DMS153 (cell line): Measurements from ENCODE around the gene MPHOSPH8.
"Not testable (repeated sequence)": the region's sequence is repeated elsewhere in the genome, so short reads cannot be mapped to it uniquely, and the experiment has no call there.

Source experiments
- DNase-seq: peaks from one replicate; lab custom pipeline; 2025; lab: John Stamatoyannopoulos, UW

Gene MPHOSPH8

DNA sequence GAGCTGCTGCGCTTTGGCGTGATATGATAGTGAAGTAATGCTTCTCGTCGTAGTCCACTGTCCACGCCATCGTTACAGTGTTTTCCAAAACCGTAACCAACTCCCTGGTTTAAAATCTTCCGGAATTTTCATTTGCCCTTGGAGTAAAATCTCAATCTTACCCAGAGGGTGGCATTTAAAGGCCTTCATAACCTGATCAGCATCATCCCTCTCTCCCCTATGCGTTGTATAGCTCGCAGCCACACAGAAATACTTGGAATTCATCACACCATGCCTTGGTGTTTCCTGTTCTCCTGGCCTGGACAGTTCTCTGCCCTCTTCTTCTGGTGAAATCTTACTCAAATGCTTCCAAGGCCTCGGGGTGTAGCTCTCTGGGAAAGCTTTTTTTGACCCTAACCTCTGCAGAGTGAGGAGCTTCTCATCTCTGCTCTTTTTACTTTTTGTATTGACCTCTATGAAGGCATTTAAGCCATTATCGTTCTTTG is 839 bp downstream of the MPHOSPH8 start:
- no peak for DNase-seq

DNA sequence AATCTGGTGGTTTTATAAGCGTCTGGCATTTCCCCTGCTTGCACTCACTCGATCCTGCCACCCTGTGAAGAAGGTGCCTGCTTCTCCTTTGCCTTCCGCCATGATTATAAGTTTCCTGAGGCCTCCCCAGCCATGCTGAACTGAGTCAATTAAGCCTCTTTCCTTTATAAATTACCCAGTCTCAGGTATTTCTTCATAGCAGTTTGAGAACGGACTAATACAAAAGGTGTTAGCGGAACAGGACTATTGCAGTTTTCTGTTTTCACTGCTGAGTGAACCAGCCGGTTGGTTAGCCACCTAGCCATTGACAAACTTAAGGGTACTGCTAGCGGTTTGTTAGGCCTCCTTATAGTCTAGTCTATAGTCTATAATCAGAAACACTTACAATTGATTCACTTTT is 2.5 kb downstream of the MPHOSPH8 start:
- not testable (repeated sequence) for DNase-seq

DNA sequence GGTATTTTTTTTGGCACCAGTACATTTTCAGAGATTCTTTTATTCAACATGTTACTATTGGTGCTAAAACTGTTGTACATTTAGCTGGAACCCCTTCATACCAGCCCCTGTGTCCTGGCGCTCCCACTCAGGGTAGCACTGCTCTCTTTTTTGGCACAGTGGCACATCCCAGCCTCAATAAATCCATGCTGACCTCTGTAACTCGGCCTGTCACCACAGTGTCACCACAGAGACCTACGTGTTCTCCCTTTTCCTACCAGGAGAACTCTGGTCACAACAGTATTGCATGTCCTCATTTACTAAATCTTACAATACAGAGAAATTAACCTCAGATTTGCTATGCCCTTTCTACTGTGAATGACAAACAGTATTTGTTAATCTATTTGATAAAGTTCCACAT is 10.2 kb downstream of the MPHOSPH8 start:
- DNase-seq: no peak

DNA sequence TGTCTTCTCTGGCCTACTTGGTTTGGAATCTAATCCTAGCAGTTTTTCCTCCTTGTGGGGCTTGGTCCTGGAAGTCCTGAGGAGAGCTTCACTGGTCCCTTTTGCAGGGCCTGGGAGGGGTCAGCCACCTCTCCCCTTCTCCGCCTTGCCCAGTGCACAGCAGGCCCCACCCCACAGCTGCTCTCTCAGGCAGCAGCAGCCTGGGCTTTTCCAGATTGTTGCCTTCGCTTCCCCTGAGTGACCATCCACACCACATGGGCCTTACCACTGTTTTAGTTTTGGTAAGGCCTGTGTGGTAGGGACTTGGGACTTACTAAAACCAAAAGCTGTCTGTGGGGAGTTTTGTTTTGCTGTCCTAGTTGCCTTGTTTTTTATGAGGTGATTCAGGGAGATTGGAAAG is 11.5 kb downstream of the MPHOSPH8 start:
- no peak for DNase-seq

DNA sequence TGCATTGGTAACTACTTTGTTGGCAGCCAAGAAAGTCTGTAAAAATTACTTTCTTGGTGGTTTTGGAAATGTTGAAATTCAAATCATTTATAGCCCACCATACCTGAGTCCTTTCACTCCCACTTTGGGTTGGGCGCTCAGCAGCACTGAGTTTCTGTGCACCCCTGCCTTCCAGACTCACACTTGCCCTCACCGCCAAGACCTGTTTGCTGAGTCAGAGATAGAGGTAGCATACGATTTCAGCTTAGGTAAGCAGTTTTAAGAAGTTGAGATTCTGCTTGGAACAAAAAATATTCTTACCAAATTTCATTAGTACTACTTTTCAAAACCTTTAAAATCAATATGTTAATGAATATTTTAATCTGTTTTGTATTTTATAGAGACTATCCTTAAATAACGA is 12.6 kb downstream of the MPHOSPH8 start:
- no peak for DNase-seq

DNA sequence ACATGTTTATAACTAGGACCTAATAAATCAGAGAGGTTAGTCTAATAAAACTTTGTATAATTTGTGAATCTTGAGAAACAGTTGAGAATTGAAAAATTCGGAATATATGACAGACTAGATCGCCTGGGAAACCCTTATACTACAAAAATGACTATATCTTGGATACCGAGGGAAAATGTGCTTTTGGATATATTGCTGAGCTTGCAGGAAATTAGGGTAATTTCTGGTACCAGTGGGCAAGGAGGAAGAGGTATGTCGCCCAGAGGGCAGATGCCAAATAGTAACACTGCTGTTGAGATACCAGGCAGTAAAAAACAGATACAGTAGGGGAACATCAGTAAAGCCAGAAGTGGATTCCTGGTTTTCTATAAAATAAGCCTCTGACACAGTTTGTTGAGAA is 17.3 kb downstream of the MPHOSPH8 start:
- no peak for DNase-seq

DNA sequence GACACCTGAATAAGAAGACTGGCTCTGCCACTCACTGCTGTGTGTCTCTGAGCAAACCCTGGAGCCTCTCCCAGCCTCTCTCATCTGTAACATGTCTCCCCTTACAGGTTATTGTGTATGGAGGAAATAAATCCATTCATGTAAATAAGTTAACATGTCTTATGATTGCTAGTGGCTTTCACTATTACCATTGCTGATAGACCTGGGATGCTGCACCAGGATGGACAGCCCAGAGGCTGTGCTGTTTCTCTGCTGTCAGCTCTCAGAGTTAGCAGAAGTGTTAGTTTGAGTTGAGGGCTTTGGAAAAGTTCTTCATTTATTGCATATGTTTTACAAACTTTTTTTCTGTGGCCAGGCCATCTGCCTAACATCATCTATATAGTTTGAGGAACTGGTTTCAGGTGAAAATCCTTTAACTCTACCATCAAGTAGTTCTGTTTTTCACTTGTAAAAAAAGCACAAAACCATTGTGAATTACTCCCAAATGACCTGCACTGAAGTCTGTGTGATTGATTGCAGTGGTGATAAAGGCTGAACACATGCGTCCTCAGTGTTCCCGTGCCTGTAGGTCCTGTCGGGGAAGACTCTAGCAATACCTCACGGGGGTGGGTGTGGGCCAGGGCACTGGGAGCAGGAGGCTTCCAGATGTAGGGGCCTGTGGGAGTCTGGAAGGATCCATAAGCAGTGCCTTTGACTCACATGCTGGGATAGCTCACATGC is 24.6 kb downstream of the MPHOSPH8 start:
- DNase-seq: no peak

DNA sequence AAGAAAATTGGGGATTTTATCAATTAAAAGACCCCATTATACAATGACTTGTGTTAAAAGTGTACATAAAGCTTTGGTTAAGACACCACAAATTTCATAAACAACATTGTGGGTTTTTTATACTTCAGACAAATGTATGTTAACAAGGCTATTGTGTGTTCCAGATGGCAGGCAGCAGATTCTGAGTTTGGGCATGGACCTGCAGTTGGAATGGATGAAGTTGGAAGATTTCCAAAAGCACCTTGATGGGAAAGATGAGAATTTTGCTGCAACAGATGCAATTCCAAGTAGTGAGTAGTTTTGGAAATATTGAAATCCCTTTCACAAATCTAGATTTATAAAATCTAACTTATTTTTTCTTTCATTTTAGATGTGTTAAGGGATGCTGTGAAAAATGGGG is 25.4 kb downstream of the MPHOSPH8 start:
- no peak for DNase-seq

DNA sequence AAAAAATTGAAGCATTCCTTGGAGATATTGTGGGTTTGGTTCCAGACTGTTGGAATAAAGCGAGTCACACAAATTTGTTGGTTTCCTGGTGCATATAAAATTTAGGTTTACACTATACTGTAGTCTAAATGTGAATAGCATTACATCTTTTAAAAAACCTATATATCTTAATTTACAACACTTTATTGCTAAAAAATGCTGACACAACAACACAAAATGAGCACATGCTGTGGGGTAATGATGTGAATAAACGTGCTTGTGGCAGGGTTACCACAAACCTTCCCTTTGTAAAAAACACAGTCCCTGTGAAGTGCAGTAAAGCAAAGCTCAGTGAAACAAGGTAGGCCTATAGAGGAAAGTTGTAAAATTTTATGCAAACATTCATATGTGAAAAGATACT is 27.7 kb downstream of the MPHOSPH8 start:
- DNase-seq: no peak

DNA sequence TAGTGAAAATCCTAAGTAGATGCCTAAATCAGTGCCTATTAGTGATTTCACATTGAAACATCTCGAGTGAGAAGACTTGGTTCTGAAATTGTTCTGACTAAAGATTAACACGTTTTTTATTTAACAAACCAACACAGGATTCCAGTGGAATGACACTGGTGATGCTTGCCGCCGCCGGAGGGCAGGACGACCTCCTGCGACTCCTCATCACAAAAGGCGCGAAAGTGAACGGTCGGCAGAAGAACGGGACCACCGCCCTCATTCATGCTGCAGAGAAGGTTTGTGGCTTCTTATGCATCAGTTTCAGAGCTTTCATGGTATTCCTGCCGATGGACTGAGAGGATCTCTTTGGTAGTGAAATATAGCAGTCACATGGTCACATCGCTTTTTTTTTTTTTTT is 28.1 kb downstream of the MPHOSPH8 start:
- DNase-seq: no peak

DNA sequence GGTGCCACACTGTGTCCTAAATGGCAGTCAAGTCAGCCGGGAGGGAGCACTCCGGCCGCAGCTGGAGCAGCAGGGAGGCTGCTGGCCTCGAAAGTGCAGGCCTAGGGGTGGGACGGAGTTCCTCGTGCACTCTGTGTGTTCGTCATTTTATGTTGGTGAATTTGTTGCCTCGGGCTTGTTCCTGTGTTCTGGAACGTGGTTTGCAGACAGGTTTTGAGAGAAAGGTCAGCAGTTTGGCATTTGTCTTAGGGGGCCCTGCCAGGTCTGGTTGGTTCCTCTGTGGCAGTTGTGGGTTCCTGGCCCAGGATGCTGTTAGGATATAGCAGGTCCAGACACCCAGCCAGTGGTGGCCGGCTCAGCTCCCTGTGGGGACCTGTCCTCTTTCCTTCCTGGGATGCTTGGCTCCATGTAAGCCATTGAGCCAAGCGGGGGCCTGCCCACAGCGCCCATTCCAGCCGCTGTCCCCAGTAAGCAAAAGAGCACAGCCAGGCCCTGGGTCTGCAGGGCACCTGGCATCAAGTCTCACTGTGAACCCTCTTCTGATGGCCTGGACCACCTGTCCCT is 30.0 kb downstream of the MPHOSPH8 start:
- DNase-seq: no peak

DNA sequence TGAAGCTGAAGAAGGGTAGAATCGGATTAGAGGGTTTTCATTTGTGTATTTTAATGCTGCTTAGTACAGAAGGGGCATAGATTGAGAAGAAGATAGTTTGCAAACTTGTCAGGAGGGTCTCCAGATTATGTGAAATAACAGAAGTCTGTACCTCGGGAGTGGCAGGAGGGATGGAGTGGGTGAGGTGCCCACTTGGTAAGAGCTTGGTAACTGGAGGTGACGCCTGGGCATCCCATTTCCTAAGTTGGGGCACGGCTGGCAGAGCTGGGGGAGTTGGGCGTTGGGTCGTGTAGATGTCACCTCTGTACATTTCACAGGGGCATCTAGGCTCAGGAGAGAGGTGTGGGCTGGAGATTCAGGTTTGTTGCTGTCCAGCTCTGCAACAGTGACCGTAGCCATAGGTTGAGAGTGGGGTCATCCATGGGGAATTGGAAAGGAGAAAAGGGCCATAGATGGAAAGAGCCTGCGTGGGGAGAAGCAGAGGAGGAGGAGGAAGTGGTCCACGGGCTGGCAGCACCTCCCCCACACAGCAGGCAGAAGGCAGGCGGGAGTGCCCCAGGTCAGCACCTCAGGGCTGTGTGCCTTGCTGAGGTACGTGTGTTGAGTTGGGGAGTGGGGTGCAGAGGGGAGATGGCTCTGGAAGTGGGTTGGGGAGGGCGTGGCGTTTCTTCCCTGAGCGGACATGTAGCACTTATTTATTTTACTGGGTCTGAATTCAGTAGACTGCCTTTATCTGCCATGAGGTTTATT is 31.2 kb downstream of the MPHOSPH8 start:
- no peak for DNase-seq

DNA sequence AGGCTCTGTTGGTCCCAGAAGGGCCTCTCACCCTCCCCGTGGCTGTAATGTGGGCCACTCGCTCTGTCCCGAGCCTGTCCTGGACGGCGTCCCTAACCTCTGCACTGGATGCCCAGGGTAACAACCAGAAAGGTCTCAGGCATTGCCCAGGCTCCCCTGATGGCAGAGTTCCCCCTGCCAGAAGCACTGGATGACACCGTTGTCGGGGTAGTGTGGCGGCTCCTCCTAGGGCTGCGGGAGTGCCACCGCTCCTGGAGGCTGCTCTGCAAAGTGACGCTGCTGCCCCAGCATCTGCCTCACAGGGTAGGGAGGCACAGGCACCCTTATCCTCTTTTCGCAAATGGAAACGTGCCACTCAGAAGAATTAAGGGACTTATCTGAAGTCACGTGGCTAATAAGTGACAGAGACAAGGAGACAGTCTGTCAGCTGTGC is 32.0 kb downstream of the MPHOSPH8 start:
- no peak for DNase-seq

DNA sequence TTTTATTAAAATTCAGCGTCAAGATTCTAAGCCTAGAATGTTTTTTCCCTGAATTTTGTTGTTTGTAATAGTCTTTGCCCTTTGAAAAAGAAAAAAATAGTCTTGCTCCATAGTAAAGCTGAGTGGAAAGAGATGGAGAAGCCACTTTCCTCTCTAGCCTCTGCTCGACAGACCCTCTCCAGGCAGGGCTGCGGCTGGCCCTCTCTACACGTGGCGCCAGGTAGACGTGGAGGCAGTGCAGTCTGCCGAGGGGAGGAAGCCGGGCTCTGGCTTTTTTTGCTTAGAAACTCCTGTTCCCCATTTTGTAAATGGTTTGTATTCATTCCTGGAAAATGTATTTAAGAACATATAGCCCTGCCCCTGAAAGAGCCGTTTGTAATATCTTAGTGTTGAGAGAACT is 35.3 kb downstream of the MPHOSPH8 start:
- no peak for DNase-seq

DNA sequence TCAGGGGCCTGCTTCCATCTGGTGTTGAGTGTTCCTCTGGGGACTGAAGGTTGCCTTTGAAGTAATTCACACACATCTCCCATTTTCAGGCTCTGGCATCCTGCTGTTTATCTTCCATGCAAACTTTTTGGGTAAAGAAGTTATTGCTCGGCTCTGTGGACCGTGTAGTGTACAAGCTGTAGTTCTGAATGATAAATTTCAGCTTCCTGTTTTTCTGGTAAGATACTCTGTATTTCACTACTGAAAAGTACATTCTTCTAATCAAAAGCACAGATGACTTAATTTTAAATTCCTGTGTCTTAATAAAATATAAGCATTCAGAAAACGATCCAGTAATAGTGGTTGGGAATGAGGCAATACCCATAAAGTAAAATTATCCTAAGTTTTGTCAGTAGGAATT is 36.7 kb downstream of the MPHOSPH8 start:
- no peak for DNase-seq

DNA sequence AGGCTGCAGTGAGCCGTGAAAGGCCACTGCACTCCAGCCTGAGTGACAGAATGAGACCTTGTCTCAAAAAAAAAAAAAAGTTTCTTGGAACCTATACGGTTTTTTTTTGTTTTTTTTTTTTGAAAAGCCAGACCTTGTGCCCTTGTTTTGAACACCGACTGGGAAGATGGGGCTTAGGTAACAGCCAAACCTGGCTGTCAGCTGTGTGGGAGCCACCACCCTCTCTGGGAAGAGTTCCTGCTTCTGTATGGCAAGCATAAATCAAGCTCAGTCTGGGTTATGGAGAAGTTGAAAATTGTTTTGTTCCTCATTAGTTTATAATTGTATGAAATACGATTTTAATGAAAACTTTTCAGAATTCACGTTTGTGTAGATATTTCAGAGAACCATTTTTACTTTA is 39.5 kb downstream of the MPHOSPH8 start:
- no peak for DNase-seq

DNA sequence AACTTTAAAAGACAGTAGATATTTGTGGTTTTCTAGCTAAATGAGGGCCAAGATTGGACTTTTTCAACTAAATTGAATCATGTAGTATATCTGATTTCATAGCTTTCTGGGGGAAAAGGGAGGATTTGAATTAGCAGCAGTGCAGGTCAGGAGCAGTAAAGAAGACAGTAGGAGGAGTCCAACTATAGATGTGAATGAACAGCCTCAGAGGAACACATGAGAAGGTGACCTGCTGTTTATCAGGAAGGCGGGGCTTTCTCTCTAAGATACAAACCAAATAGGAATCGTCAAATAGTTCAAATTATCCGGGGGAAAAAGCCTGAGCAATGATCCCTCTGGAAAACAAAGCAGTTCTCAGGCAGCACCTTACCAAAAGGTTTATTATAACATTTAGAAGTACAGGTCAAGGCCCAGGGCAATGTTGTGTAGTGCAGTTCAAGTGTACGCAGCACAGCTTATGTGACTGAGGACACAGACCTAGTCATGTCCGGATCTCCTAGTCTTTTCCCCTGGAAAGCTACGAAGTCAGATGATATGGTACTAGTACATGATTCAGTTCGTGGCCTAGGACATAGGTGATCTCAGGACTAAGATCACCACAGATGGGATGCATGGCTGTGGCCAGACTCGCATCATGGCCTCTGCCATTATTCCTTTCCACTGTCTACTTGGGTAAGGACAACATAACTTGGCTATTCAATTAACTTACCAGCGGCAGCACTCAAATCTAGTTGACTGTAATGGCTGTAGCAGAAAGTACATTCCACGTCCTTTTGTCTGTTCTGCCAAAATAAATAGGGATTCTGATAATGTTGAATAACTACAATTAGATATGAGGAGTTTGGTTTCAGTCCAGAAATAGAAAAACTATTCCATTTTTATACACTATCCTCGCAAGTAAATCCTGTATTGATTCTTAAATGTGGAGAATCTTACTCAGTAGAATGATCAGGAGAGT is 40.3 kb downstream of the MPHOSPH8 start:
- no peak for DNase-seq

DNA sequence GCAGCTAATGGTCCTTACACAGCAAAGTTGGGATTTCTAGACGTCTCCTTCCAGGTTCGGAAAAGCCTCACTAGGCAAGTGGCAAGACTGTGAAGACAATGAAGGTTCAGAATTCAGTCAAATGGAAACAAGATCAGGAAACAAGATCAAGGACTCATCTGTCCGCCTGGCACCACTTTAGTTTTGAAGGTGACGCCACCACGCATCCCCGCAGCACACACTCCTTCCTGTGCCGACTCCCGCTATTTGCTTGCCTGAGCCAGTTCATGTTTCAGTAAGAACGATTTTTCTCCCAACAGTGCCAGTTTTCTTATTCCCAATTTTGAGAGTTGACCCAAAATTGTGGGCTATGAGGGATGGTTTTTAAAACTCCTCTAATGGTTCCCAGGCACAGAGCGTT is 41.4 kb downstream of the MPHOSPH8 start:
- no peak for DNase-seq

DNA sequence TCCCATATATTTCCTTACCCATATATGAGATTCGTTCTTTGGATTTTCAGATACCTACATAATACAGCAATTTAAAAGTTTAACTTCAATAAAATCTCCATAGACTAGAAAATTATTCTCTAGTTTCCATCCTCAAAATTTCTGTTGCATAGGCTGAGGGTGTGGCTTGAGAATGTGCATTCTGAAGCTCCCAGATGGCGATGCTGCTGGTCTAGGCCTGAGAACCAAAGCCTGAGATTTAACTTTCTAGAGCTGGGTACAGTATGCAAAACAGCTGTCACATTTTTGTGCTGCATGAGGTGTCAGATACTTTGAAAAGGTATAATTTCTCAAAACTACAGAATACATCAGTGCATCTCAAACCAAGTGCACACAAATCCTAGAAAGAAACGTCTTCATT is 42.7 kb downstream of the MPHOSPH8 start:
- no peak for DNase-seq

DNA sequence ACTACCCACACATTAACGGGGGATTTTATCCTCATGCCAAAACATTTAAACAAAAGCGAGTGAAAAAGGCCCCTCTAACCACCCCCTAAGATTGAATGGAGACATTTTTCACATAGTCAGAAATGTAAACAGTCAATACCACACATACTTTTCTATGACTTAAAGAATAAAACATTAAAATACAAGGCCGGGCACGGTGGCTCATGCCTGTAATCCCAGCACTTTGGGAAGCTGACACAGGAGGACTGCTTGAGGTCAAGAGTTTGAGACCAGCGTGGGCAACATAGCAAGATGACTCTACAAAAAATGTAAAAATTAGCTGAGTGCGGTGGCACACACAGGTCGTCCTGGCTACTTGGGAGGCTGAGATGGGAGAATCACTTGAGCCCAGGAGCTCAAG is 47.3 kb downstream of the MPHOSPH8 start:
- no peak for DNase-seq

DNA sequence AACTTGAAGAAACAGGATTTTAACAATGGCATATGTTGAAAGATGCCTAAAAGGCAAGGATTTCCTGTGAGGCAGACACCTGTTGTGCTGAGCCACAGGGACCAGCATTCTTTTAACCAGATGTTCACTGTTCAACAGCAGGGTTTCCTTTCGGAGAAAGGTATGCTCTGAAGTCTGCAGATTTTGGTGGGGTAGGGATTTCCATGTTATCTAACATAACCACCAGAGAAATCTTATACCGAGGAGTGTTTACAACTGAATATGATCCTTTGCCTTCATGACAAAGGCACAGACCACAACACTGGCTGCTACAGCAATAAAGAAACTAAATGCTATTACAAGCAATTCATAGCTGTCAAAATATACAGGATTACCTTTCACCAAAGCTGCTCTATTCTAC is 48.1 kb downstream of the MPHOSPH8 start:
- DNase-seq: no peak

DNA sequence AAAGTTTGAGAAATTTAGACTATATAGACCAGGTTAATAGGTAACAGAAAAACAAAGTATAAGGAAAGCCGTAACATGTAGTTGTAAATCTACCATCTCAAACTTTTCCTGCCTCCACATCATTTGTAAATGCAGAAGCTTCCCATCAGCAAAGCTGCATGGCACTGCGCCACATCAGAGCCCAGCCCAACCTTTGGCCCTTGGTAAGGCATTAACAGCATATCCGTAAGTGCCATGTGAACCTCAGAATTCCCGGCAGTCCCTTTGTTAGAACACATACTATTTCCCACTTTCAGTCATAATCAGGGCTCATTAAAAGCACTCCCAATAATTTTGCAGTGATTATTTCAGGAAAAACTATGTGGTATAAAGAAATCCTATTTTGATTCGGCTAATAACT is 51.6 kb downstream of the MPHOSPH8 start:
- no peak for DNase-seq
